Endometrial microvascular endothelial cells (primary cell): Measurements from ENCODE around the gene ELF1. TPM values are rescaled to one million over a fixed set of nuclear protein-coding genes. Genes with fewer than 3 reads are reported as not detected.
"Not testable (repeated sequence)": the region's sequence is repeated elsewhere in the genome, so short reads cannot be mapped to it uniquely, and the experiment has no call there.

Source experiments
- in situ Hi-C: cut with HindIII; loops from 2 replicates; pipeline ENCODE4 v1.10.0; 2017; ENCODE audit warnings: low sequenced_read_pairs, low pct_unique_long_range_greater_than_20kb; ENCODE audit errors: inconsistent ontology term
- total RNA-seq: library from RNA; depleted of rRNA; stranded (reverse); fragments of >200 nt; gene quantifications from one replicate; pipeline ENCODE4 v1.2.3, GENCODE V29; 2015; ENCODE audit errors: inconsistent ontology term

Gene ELF1
- total RNA-seq, 1 donor from 2014 or later = 61.0 TPM

DNA sequence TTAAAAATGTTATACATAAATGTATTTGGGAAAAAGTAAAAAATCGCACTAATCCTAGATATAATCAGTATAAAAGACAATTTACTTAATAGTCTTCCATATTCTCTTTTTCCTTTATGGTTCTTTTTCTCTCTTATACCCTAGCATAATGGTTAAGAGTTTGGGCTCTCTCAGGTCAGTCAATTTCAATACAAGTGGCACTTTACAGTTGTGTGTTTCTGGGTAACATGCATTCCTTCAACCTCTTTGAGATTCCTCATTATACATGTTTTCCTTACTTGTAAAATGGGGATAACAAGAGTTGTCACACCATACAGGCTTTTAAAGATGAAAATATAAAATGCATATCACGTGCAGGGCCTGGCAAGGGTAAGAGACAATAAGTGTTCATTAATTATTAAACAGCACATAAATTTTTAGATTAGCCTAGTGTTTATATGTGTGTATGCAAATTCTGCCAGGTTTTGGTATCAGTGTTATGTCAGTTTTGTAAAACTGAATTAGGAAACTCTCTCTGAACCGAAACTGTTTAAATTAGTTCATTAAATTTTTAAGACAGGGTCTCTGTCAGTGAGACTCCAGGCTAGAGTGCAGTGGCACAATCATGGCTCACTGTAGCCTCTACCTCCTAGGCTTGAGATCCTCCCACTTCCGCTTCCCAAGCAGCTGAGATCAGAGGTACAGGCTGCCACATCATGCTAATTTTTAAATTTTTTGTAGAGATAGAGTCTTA lies 49.8 kb downstream of the ELF1 start:
- in situ Hi-C loops = no loop called here

GRCh38 chr13:40968416-40969000 lies 50.6 kb downstream of the ELF1 start:
- in situ Hi-C loops = no loop called here

GRCh38 chr13:40966298-40966697 lies 52.8 kb downstream of the ELF1 start:
- in situ Hi-C loops = no loop called here

- in situ Hi-C loops = no loop called here
Observed at GRCh38 chr13:40963927-40964326, 55.2 kb downstream of the ELF1 start.

- in situ Hi-C loops = no loop called here
Observed at GRCh38 chr13:40961826-40962225, 57.3 kb downstream of the ELF1 start.

GRCh38 chr13:40961214-40961613 lies 57.9 kb downstream of the ELF1 start:
- in situ Hi-C loops = no loop called here

- in situ Hi-C loops = no loop called here
Observed at GRCh38 chr13:40960716-40961115, 58.4 kb downstream of the ELF1 start.

DNA sequence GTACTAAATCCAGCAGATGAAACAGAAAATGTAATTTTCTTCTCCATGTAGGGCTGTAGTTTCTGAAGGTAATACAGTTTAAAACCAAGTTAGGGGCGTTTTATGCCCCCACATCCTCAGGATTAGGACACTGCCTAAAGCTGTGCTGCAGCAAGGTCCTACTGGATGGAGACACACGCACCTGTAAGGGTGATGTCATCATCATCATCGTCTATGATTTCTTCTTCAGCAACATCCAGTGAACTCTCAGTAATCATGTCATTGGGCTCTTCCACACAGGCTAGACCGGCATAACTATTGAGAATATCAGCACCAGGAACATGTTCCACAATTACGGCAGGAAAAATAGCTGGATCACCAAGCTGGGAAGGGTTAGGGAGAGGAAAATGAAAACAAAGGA lies 60.5 kb downstream of the ELF1 start:
- in situ Hi-C loops = no loop called here

- in situ Hi-C loops = no loop called here
Observed at GRCh38 chr13:40946485-40946884, 72.6 kb downstream of the ELF1 start.

DNA sequence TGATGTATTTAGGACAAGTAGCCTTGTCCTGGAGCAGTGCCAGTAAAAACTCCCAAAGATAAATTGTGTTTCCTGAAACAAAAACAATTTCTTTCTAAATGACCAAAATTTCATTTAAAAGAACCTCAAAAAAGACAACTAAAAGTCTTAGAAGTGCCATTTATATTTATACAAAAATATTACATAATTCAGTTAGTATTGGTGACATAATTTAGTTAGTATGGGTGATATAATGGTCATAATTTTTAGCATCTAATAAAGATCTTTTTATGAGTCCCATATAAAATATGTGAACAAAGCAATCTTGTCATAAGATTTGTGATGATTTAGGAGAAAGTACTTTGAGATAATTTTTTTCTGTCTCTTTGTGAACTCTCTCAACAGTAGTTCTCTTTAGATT lies 76.0 kb downstream of the ELF1 start:
- in situ Hi-C loops = no loop called here

DNA sequence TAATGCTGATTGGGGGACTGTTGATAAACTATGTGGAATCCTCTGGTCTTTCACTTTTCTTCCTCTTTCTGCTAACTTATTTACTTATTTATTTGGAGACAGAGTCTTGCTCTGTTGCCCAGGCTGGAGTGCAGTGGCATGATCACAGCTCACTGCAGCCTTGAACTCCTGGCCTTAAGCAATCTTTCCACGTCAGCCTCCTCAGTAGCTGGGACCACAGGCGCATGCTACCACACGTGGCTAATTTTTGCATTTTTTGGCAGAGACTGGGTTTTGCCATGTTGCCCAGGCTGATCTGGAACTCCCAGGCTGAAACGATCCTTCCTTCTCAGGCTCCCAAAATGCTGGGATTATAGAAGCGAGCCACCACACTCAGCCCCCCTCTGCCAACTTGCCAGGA lies 77.5 kb downstream of the ELF1 start:
- in situ Hi-C loops = no loop called here

GRCh38 chr13:40940841-40941240 lies 78.3 kb downstream of the ELF1 start:
- in situ Hi-C loops = no loop called here

- in situ Hi-C loops = no loop called here
Observed at GRCh38 chr13:40933508-40934204, 85.5 kb downstream of the ELF1 start.

- in situ Hi-C loops = no loop called here
Observed at GRCh38 chr13:40932252-40932651, 86.9 kb downstream of the ELF1 start.

DNA sequence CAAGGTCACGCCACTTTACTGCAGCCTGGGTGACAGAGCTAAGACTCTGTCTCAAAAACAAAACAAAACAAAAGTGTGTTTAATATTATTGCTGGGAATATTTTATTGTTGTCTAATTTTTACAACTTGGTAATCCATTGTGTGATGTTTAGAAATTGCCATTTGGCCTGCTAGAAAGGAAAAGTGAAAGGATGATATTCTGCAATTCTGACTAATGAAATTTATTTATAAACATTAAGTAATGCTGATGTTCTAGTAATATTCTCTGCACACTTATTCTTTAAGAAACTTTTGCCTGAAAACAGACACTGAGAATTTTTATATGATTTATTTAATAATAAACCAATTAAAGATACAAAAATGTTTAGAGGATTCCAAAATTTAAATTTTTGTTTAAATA lies 87.4 kb downstream of the ELF1 start:
- in situ Hi-C loops = no loop called here

DNA sequence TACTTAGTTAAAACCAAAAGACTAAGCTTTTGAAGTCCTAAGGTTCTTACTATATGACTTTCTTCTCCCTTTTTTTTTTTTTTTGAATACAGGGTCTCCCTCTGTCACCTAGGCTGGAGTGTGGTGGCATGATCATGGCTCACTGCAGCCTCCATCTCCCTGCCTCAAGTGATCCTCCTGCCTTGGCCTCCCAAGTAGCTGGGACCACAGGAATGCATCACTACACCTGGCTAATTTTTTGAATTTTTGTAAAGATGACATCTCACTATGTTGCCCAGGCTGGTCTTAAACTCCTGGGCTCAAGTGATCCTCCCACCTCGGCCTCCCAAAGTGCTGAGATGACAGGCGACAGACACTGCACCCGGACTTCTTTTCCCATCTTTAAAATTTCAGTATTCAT lies 89.2 kb downstream of the ELF1 start:
- in situ Hi-C loops = not testable (repeated sequence)

GRCh38 chr13:40928980-40929379 lies 90.1 kb downstream of the ELF1 start:
- in situ Hi-C loops = no loop called here

DNA sequence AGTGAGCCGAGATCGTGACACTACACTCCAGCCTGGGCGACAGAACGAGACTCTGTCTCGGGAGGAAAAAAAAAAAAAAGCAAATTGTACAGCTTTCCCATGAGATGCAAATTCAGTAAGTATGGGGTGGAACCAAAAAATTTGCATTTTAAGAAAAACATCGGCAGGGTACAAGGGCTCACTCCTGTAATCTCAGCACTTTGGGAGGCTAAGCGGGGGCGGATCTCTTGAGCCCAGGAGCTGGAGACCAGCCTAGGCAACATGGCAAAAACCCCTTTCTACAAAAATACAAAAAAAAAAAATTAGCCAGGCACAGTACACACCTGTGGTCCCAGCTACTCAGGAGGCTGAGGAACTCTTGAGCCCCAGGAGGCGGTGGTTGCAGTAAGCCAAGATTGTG lies 91.2 kb downstream of the ELF1 start:
- in situ Hi-C loops = no loop called here

DNA sequence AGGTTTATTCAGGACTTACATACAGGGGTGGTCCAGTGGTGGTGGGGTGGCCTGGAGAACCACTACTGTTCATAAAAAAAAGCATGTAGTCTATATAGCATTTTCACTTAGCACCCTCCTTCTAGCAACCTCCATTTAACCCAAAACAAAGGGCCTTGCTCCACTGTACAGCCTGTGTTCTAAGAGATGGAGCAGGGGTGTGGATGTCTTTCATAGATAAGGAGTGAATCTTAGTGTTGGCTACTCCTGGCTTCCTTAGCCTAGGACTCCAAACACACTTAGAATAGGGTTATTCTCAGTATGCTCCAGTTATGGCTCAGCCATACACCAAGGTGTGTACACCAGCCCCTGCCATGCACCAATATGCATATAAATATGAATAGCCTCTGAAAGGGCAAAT lies 95.2 kb downstream of the ELF1 start:
- in situ Hi-C loops = no loop called here

- in situ Hi-C loops = no loop called here
Observed at GRCh38 chr13:40922437-40923040, 96.6 kb downstream of the ELF1 start.
